DND-41 (cell line): ENCODE data around the gene NSUN2.

ENCODE experiments used
- ATAC-seq: fragments of 200-7000 bp; cut with Tn5 transposase; 3 replicates; pipeline ENCODE4 v1.9.1; 2021; ENCODE audit warnings: low read depth; ENCODE audit not compliant: insufficient read depth
- DNase-seq: peaks from one replicate; pipeline ENCODE4 v3.0.0-alpha.2; 2020
- H2AFZ ChIP-seq: 2 replicates; pipeline ENCODE4 v1.6.0; 2012; ENCODE audit warnings: low read depth, low read length
- H3K27ac ChIP-seq: 2 replicates; pipeline ENCODE4 v1.5.1; 2012; ENCODE audit warnings: low read length, inconsistent platforms
- H3K27me3 ChIP-seq: fragments of 200-600 bp; sonication (generic); 2 replicates; pipeline ENCODE4 v1.6.0; 2012; ENCODE audit warnings: low read length, mild to moderate bottlenecking, inconsistent platforms; ENCODE audit not compliant: insufficient read depth, poor library complexity
- H3K36me3 ChIP-seq: 2 replicates; pipeline ENCODE4 v1.5.1; 2012; ENCODE audit warnings: low read length, inconsistent platforms; ENCODE audit not compliant: insufficient read depth
- H3K4me1 ChIP-seq: 2 replicates; pipeline ENCODE4 v1.5.1; 2012; ENCODE audit warnings: mild to moderate bottlenecking, low read length; ENCODE audit not compliant: insufficient read depth
- H3K4me2 ChIP-seq: 2 replicates; pipeline ENCODE4 v1.6.0; 2012; ENCODE audit warnings: mild to moderate bottlenecking, moderate library complexity, low read length, inconsistent platforms; ENCODE audit not compliant: insufficient read depth
- H3K4me3 ChIP-seq, 2 experiments: fragments of 200-600 bp in 1 of 2; shearing (Covaris generic) in 1 of 2; 2 replicates each; pipeline ENCODE4 v1.5.1; 2012 to 2016; ENCODE audit warnings: inconsistent platforms in 2 of 2, low read length in 2 of 2, mild to moderate bottlenecking in 2 of 2, low read depth in 1 of 2, moderate library complexity in 1 of 2
- H3K79me2 ChIP-seq: 2 replicates; pipeline ENCODE4 v1.6.0; 2012; ENCODE audit warnings: low read length, inconsistent platforms; ENCODE audit not compliant: insufficient read depth
- H3K9ac ChIP-seq: 2 replicates; pipeline ENCODE4 v1.6.0; 2012; ENCODE audit warnings: low read depth, mild to moderate bottlenecking, inconsistent platforms, low read length, moderate library complexity
- H3K9me3 ChIP-seq: 2 replicates; pipeline ENCODE4 v1.5.1; 2012; ENCODE audit warnings: low read length, moderate library complexity, mild to moderate bottlenecking, inconsistent platforms; ENCODE audit not compliant: insufficient read depth, severe bottlenecking
- H4K20me1 ChIP-seq: 2 replicates; pipeline ENCODE4 v1.6.0; 2012; ENCODE audit warnings: low read length; ENCODE audit not compliant: insufficient read depth
- EZH2 ChIP-seq: IDR thresholded peaks from 3 replicates; pipeline ENCODE4 v1.6.1; 2012; ENCODE audit warnings: borderline replicate concordance, low read depth, mild to moderate bottlenecking, moderate library complexity, low read length, inconsistent platforms; ENCODE audit not compliant: severe bottlenecking
- TF ChIP-seq, protein P1 (sequence below): IDR thresholded peaks from 2 replicates; pipeline ENCODE4 v1.5.1; 2012; ENCODE audit warnings: borderline replicate concordance, low read length, moderate library complexity, mild to moderate bottlenecking; ENCODE audit not compliant: poor library complexity, severe bottlenecking; ENCODE audit errors: extremely low read depth

The NSUN2 gene

DNA sequence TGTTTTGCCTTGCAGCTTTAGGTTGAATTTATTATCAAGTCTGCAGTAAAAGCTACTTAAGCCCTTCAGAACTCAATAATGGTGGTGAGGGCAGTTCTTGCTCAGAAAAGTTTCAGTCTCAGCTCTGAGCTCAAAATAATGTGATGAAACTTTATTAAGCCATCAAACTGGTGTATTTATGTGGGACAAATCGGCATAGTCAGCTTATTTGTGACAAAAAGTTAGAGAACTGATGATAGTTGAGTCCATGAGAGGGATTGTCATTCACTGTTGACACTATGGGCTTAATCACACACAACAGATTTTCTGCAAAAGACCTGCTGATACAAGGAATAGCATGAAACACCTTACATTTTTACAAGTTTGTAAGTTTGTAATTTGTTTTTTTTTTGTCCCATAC lies 9.8 kb upstream of the NSUN2 start:
- H3K36me3 ChIP-seq = peaks cover 3% of the 10 kb centered on the region; the same call in 1 of the 2 replicates
- no peak overlapping the region for H3K27ac ChIP-seq
- no peaks in the 10 kb centered on the region for H3K27me3 ChIP-seq
- H3K9ac ChIP-seq = no peak overlapping the region
- H3K4me1 ChIP-seq = no peaks in the 10 kb centered on the region
- DNase-seq (no peak), ATAC-seq (no peak)
- H3K4me2 ChIP-seq = no peak overlapping the region
- H3K9me3 ChIP-seq = no peaks in the 10 kb centered on the region
- H3K79me2 ChIP-seq = peaks cover 3% of the 10 kb centered on the region; the same call in 1 of the 2 replicates
- H2AFZ ChIP-seq = no peak overlapping the region
- TF ChIP-seq, protein P1, sequence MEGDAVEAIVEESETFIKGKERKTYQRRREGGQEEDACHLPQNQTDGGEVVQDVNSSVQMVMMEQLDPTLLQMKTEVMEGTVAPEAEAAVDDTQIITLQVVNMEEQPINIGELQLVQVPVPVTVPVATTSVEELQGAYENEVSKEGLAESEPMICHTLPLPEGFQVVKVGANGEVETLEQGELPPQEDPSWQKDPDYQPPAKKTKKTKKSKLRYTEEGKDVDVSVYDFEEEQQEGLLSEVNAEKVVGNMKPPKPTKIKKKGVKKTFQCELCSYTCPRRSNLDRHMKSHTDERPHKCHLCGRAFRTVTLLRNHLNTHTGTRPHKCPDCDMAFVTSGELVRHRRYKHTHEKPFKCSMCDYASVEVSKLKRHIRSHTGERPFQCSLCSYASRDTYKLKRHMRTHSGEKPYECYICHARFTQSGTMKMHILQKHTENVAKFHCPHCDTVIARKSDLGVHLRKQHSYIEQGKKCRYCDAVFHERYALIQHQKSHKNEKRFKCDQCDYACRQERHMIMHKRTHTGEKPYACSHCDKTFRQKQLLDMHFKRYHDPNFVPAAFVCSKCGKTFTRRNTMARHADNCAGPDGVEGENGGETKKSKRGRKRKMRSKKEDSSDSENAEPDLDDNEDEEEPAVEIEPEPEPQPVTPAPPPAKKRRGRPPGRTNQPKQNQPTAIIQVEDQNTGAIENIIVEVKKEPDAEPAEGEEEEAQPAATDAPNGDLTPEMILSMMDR = no peak
- TF ChIP-seq EZH2 = no peak
- H3K4me3 ChIP-seq = no peak overlapping the region
- H4K20me1 ChIP-seq = peaks cover 2% of the 10 kb centered on the region; the same call in 1 of the 2 replicates

DNA sequence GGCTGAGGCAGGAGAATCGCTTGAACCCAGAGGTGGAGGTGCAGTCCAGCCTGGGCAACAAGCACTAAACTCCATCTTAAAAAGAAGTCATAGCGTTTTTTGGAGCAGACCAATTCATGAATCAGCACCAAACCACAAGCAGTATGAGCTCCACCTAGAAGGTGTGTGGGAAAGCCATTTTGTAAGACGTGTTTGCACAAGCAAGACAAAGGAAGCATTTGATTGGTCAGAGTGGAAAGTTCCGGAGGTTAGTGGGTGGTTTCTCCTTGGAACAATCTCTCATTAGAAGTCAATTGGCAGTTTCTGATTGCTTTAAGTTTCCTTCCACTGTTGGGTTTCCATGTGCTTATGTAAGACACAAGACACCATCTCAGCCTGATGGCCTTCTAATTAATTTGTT lies 5.4 kb upstream of the NSUN2 start:
- Histone ChIP-seq H3K27ac (no peak overlapping the region), H3K9me3 (no peaks in the 10 kb centered on the region), H3K4me3 (no peak overlapping the region), H3K4me2 (no peak overlapping the region), H3K79me2 (peaks cover 23% of the 10 kb centered on the region), H4K20me1 (peaks cover 8% of the 10 kb centered on the region; the same call in 1 of the 2 replicates), H3K9ac (no peak overlapping the region), H3K4me1 (peaks cover 17% of the 10 kb centered on the region), H3K36me3 (no peaks in the 10 kb centered on the region), H3K27me3 (no peaks in the 10 kb centered on the region), H2AFZ (no peak overlapping the region)
- DNase-seq (no peak), ATAC-seq (no peak)
- TF ChIP-seq, protein P1 = no peak
- TF ChIP-seq EZH2 = no peak

DNA sequence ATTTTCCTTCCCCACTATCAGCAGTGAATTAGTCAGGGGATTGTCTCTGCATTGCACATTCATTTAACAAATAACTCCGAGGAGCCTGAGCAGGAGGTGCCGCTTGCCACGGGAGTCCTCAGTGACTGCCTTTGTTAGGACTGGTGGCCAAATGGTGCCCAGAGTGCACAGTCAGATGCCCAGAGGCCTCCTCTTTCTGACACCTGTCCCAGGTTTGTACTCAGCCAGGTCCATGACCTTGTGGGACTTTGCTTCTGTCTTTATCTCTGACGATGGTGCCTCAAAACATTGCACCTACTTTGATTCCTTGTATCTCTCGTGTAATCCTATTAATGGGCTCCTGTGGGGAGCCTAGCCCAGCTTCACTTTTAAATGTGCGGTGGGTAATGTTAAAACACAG lies 4.7 kb upstream of the NSUN2 start:
- Histone ChIP-seq H3K79me2 (peaks cover 28% of the 10 kb centered on the region), H3K4me1 (peaks cover 17% of the 10 kb centered on the region), H3K27me3 (no peaks in the 10 kb centered on the region), H3K36me3 (no peaks in the 10 kb centered on the region), H2AFZ (no peak overlapping the region), H3K4me3 (no peak overlapping the region), H4K20me1 (peaks cover 8% of the 10 kb centered on the region; the same call in 1 of the 2 replicates), H3K9ac (no peak overlapping the region), H3K4me2 (no peak overlapping the region), H3K9me3 (no peaks in the 10 kb centered on the region), H3K27ac (no peak overlapping the region)
- ATAC-seq (no peak), DNase-seq (no peak)
- TF ChIP-seq, protein P1 = no peak
- no peak for TF ChIP-seq EZH2

DNA sequence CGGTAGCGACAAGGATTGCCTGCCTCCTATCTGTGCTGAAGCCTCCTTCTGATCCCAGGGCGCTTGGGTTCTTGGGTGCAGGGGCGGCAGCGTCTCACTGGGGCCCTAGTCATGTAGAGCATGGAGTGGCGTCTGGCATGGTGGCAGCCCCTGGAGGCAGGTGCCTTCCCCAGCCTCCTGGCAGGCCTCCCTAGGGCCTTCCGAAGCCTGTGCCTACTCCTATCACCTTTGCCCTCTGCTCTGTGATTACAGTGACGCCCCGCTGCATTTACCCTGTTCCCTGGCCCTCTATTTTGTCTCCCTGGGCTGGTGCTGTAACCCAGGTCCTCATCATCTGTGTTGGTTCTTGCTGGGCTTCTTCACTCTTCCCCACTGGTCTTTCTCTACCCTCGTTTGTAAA lies 4.2 kb upstream of the NSUN2 start:
- Histone ChIP-seq H2AFZ (no peak overlapping the region), H3K4me2 (no peak overlapping the region), H3K9me3 (no peaks in the 10 kb centered on the region), H3K27ac (no peak overlapping the region), H3K9ac (no peak overlapping the region), H3K79me2 (peaks cover 33% of the 10 kb centered on the region), H3K36me3 (no peaks in the 10 kb centered on the region), H4K20me1 (peaks cover 13% of the 10 kb centered on the region; the same call in 1 of the 2 replicates), H3K4me1 (peaks cover 17% of the 10 kb centered on the region), H3K27me3 (no peaks in the 10 kb centered on the region), H3K4me3 (no peak overlapping the region)
- TF ChIP-seq, protein P1 = no peak
- TF ChIP-seq EZH2 = no peak
- DNase-seq = no peak
- no peak for ATAC-seq
